Heart right ventricle (tissue), 16 donors: ENCODE data around the gene TMEM234. TPM values are rescaled to one million over a fixed set of nuclear protein-coding genes. Genes with fewer than 3 reads are reported as not detected.

Experiments
- ATAC-seq, 8 donors: fragments of 200-7000 bp; cut with Tn5 transposase; one replicate each; pipeline ENCODE4 v1.9.1; 2020; ENCODE audit warnings: mild to moderate bottlenecking in 8 of 8, moderate library complexity in 8 of 8, moderate number of reproducible peaks in 1 of 8
- DNase-seq, 2 donors: peaks; one replicate each; pipeline ENCODE4 v3.0.0-alpha.2; 2020
- H3K27ac ChIP-seq, 10 donors: fragments of 200-600 bp; sonication (generic) in 2 of 10; one replicate each; pipeline versions ENCODE4 v1.5.0 to v1.8.0; 2020 to 2022; ENCODE audit warnings: mild to moderate bottlenecking in 3 of 10
- H3K27me3 ChIP-seq, 7 donors: fragments of 200-600 bp; one replicate each; pipeline ENCODE4 v1.8.0; 2021 to 2022; ENCODE audit warnings: mild to moderate bottlenecking in 2 of 7
- H3K36me3 ChIP-seq, 9 donors: fragments of 200-600 bp; sonication (generic) in 1 of 9; one replicate each; pipeline versions ENCODE4 v1.5.0 to v1.8.0; 2020 to 2022; ENCODE audit warnings: mild to moderate bottlenecking in 2 of 9
- H3K4me1 ChIP-seq, 9 donors: fragments of 200-600 bp; sonication (generic) in 1 of 9; one replicate each; pipeline versions ENCODE4 v1.5.0 to v1.8.0; 2020 to 2022; ENCODE audit warnings: mild to moderate bottlenecking in 4 of 9
- H3K4me3 ChIP-seq, 10 donors: fragments of 200-600 bp; sonication (generic) in 2 of 10; one replicate each; pipeline versions ENCODE4 v1.5.0 to v1.8.0; 2020 to 2022; ENCODE audit warnings: mild to moderate bottlenecking in 7 of 10, moderate library complexity in 2 of 10
- H3K9me3 ChIP-seq, 11 donors: fragments of 200-600 bp in 10 of 11; sonication (generic) in 2 of 11; one replicate each; pipeline versions ENCODE4 v1.5.0 to v1.8.0; 2013 to 2022; ENCODE audit warnings: mild to moderate bottlenecking in 2 of 11, control low read depth in 1 of 11, moderate library complexity in 1 of 11
- CTCF ChIP-seq, 9 donors: fragments of 200-600 bp; sonication (generic) in 2 of 9; IDR thresholded peaks; one replicate each; pipeline versions ENCODE4 v1.5.0 to v1.8.0; 2021 to 2022; ENCODE audit warnings: antibody characterized with exemption in 9 of 9, mild to moderate bottlenecking in 5 of 9, moderate library complexity in 1 of 9
- WGBS, 2 donors: extraction: QIAGEN DNeasy Blood & Tissue Kit; methylation state at CpG; one replicate each; pipeline ENCODE4 v1.1.7; 2013; ENCODE audit warnings: inconsistent platforms in 1 of 2; 5-methylcytosine and 5-hydroxymethylcytosine counted together
- intact Hi-C, 10 donors: fragments of 100-400 bp; cut with DNase I; formaldehyde crosslinking; loops; one replicate each; pipeline versions ENCODE4 v1.11.1 to v1.14.2; 2022
- polyA plus RNA-seq, 2 donors: library from polyadenylated mRNA; stranded (reverse); fragments of 200-250 nt; gene quantifications; one replicate each; pipeline ENCODE4 v1.2.3, GENCODE V29; 2013
- total RNA-seq, 10 donors: library from RNA; stranded (reverse); fragmentation: NEBNext Ultra II Directional in 3 of 10; extraction: Animal tissue kit (Norgen Biotek cat#: 25700) in 3 of 10; gene quantifications; one replicate each; pipeline versions ENCODE4 v1.2.1 to v1.2.4, GENCODE V29; 2021 to 2023
- donor health status: Arrhythmogenic right ventricular cardiomyopathy.
- donor health status: ischemic (EF 13 %, LVEDD 7.1; RV severe dilation, severe dysfunction).
- donor health status: healthy with polysubstance abuse.
- donor health status: DM: no; HTN: yes; CAD: no.
- donor health status: DM: no; HTN: no; CAD: no.
- donor health status: ischemic (EF 25% LVEDD 6.9; RV normal size, moderate dysfunction).
- donor health status: ischemic (EF 25% LVEDD 5.7; RV mildly dilated, moderate dysfunction).
- donor health status: healthy.
- donor health status: DM: yes; HTN: yes; CAD: no.
- donor health status: Ischemic cardiomyopathy.
- donor health status: ischemic (EF 35%, LVEDD 5.7; RV mildly dilated, moderate dysfunction).
- donor health status: nonischemic (EF 11% LVEDD 7.7; RV severe dilation, severe dysfunction).
- donor health status: DM: yes; HTN: yes; CAD: no.
- donor health status: PGD.
- donor health status: ischemic (EF 29% LVEDD 5.4; RV normal size, mild dysfunction).
- donor health status: nonischemic (EF 23%, LVEDD 6.1; RV moderate dilation, normal function).

TMEM234 gene
- total and polyA plus RNA-seq, 12 donors = 8.1 to 19.6 (median 11.3) TPM

GRCh38 chr1:32241001-32241763, 19.0 kb upstream of the TMEM234 start:
- intact Hi-C loops = loop anchor here in 2 of 10 donors (5.0 to 10.0 kb wide), 2 partner anchors 54 to 76 kb away; partner anchors contain the start of gene HDAC1 (in 1 of the 2)
- DNase-seq = peak; percentile 51 to 56
- peak; percentile 69 to 84 (median 76) for ATAC-seq
- H3K4me3 ChIP-seq = peak overlapping the region; percentile 48 to 86 (median 72)
- TF ChIP-seq CTCF (IDR thresholded peaks at IDR 0.05) = peak in 2 of 9 donors; percentile 3 to 24
- peak overlapping the region; percentile 41 to 96 (median 88) for H3K27ac ChIP-seq
- no peaks in the 10 kb centered on the region for H3K9me3 ChIP-seq
- H3K36me3 ChIP-seq = peaks cover 0 to 19% (median 0%) of the 10 kb centered on the region in 9 donors
- H3K4me1 ChIP-seq = peaks cover 0 to 50% (median 36%) of the 10 kb centered on the region in 9 donors
- 0 to 1% methylated on average over 55 of the region's 55 CpGs for WGBS, 2 donors
- H3K27me3 ChIP-seq = peaks cover 0 to 10% (median 0%) of the 10 kb centered on the region in 7 donors

- intact Hi-C loops = loop anchor here in 2 of 10 donors (5.0 to 10.0 kb wide), 2 partner anchors 54 to 77 kb away; partner anchors contain the start of gene HDAC1 (in 1 of the 2)
- Histone ChIP-seq H3K4me1 (peaks cover 0 to 44% (median 28%) of the 10 kb centered on the region in 9 donors), H3K4me3 (peak overlapping the region; percentile 48 to 86 (median 72)), H3K27me3 (peaks cover 0 to 10% (median 0%) of the 10 kb centered on the region in 7 donors), H3K27ac (peak overlapping the region; percentile 41 to 96 (median 88)), H3K9me3 (no peaks in the 10 kb centered on the region), H3K36me3 (peaks cover 0 to 23% (median 0%) of the 10 kb centered on the region in 9 donors)
- WGBS, 2 donors = 2 to 4% methylated on average over 62 of the region's 62 CpGs
- ATAC-seq = peak; percentile 65 to 83 (median 78)
- peak; percentile 68 to 73 for DNase-seq
- TF ChIP-seq CTCF (IDR thresholded peaks at IDR 0.05) = peak in 5 of 9 donors; percentile 29 to 56 (median 50)
These were observed 18.2 kb upstream of the TMEM234 start for GRCh38 chr1:32240140-32240951.

- Histone ChIP-seq H3K27me3 (peaks cover 0 to 10% (median 0%) of the 10 kb centered on the region in 7 donors), H3K4me1 (peaks cover 0 to 46% (median 25%) of the 10 kb centered on the region in 9 donors), H3K4me3 (peak overlapping the region; percentile 48 to 86 (median 72)), H3K36me3 (peaks cover 0 to 27% (median 0%) of the 10 kb centered on the region in 9 donors), H3K9me3 (no peaks in the 10 kb centered on the region), H3K27ac (peak overlapping the region in 9 of 10 donors; percentile 81 to 96 (median 88))
- intact Hi-C loops = loop anchor here in 2 of 10 donors (5.0 to 10.0 kb wide), 3 partner anchors 55 to 88 kb away; partner anchors contain the start of gene HDAC1 (in 1 of the 2)
- peak in 1 of 2 donors; percentile 18 for DNase-seq
- 54 to 55% methylated on average over 20 of the region's 20 CpGs for WGBS, 2 donors
- ATAC-seq = peak in 3 of 8 donors; percentile 1 to 4 (median 1)
- no peak for TF ChIP-seq CTCF (IDR thresholded peaks at IDR 0.05)
These were observed 17.6 kb upstream of the TMEM234 start for GRCh38 chr1:32239790-32240139.

- Histone ChIP-seq H3K4me1 (peaks cover 0 to 46% (median 25%) of the 10 kb centered on the region in 9 donors), H3K9me3 (no peaks in the 10 kb centered on the region), H3K27me3 (peaks cover 0 to 10% (median 0%) of the 10 kb centered on the region in 7 donors), H3K27ac (peak overlapping the region in 4 of 10 donors; percentile 81 to 96 (median 90)), H3K4me3 (peak overlapping the region in 1 of 10 donors; percentile 86), H3K36me3 (peaks cover 0 to 31% (median 0%) of the 10 kb centered on the region in 9 donors)
- TF ChIP-seq CTCF (IDR thresholded peaks at IDR 0.05) = no peak
- intact Hi-C loops = loop anchor here in 1 of 10 donors (5.0 kb wide), 1 partner anchor 88 kb away; no protein-coding TSS in a partner anchor
- ATAC-seq (no peak), DNase-seq (no peak)
- WGBS, 2 donors = 52 to 68% methylated on average over 4 of the region's 4 CpGs
These were observed 17.2 kb upstream of the TMEM234 start for GRCh38 chr1:32239337-32239736.
